GM18909 (cell line): ENCODE data around the gene PDGFC.
"Not testable (repeated sequence)": the region's sequence is repeated elsewhere in the genome, so short reads cannot be mapped to it uniquely, and the experiment has no call there.

Experiments
- ATAC-seq: cut with Tn5 transposase; IDR thresholded peaks from one replicate; pipeline ENCODE4 v1.9.1; 2021; ENCODE audit warnings: mild to moderate bottlenecking; ENCODE audit not compliant: unreplicated experiment, poor library complexity

Gene PDGFC

GRCh38 chr4:156923525-156923924 lies 48.1 kb downstream of the PDGFC start:
- no peak for ATAC-seq

GRCh38 chr4:156915221-156915620 lies 56.4 kb downstream of the PDGFC start:
- no peak for ATAC-seq

- ATAC-seq: no peak
Measured at GRCh38 chr4:156913234-156913633, 58.4 kb downstream of the PDGFC start.

GRCh38 chr4:156909010-156909409 lies 62.6 kb downstream of the PDGFC start:
- ATAC-seq: no peak

- no peak for ATAC-seq
Measured at GRCh38 chr4:156906325-156906724, 65.3 kb downstream of the PDGFC start.

GRCh38 chr4:156901871-156902270 lies 69.7 kb downstream of the PDGFC start:
- no peak for ATAC-seq

- ATAC-seq: no peak
Measured at GRCh38 chr4:156898373-156899117, 73.1 kb downstream of the PDGFC start.

GRCh38 chr4:156896527-156896926 lies 75.1 kb downstream of the PDGFC start:
- ATAC-seq: no peak

GRCh38 chr4:156894234-156894633 lies 77.4 kb downstream of the PDGFC start:
- no peak for ATAC-seq

- no peak for ATAC-seq
Measured at GRCh38 chr4:156892805-156893204, 78.8 kb downstream of the PDGFC start.

- no peak for ATAC-seq
Measured at GRCh38 chr4:156889616-156890594, 81.7 kb downstream of the PDGFC start.

- no peak for ATAC-seq
Measured at GRCh38 chr4:156888762-156889161, 82.8 kb downstream of the PDGFC start.

GRCh38 chr4:156886481-156886880 lies 85.1 kb downstream of the PDGFC start:
- ATAC-seq: no peak

GRCh38 chr4:156885374-156885773 lies 86.2 kb downstream of the PDGFC start:
- ATAC-seq: no peak

GRCh38 chr4:156884183-156884582 lies 87.4 kb downstream of the PDGFC start:
- ATAC-seq: no peak

- no peak for ATAC-seq
Measured at GRCh38 chr4:156875704-156876103, 95.9 kb downstream of the PDGFC start.

GRCh38 chr4:156875055-156875454 lies 96.5 kb downstream of the PDGFC start:
- ATAC-seq: no peak

GRCh38 chr4:156873799-156874198 lies 97.8 kb downstream of the PDGFC start:
- ATAC-seq: no peak

- no peak for ATAC-seq
Measured at GRCh38 chr4:156870861-156871260, 100.7 kb downstream of the PDGFC start.

- ATAC-seq: no peak
Measured at GRCh38 chr4:156870131-156870530, 101.5 kb downstream of the PDGFC start.

- not testable (repeated sequence) for ATAC-seq
Measured at GRCh38 chr4:156866088-156866487, 105.5 kb downstream of the PDGFC start.
